Measurements from ENCODE around the gene EFEMP2. TPM values are rescaled to one million over a fixed set of nuclear protein-coding genes. Genes with fewer than 3 reads are reported as not detected.

The EFEMP2 gene
- total RNA-seq, 3 donors from 2014 or later (not counting 1 experiment from before 2014, with no cell fraction given) = 6.1 to 13.0 (median 9.8) TPM

DNA sequence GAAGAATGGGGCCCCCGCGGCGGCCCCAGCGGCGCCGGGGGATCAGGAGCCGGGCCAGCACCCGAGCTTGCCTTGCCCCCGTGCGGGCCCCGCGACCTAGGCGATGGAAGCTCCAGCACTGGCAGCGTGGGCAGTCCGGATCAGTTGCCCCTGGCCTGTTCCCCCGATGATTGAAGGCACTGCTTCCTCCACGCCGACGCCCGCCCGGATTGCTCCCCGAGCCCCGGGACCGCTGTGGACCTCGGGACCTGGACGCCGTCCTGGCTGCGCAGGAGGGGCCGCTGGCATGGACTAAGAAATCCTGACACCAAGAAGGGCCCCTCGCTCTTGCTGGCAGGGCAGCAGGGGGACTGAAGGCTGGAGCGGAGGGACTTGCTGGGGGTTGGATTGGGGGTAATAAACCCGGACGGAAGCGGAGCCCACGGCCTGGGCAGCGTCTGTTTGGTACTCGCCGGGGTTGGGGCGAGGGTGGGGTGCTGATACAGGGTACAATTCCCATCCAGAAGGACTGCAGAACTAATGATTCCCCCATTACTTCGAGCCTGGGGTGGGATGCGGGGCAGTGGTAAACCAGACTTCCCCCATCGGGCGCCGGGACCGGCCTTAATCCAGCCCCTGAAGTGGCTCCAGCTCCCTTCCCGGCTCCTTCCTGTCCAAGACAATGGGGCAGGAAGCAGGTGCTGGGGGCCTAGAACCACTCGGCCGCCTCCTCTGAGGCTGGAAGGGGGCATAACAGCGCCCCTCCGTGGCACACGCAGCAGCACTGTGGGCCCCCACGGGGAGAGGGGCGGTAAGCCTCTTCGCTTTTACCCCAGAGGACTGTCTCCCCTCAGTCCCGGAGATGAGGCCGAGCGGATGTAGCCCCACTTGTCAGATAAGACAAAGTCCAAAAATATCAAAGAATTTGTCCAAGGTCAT is 18.9 kb upstream of the EFEMP2 start:
- Histone ChIP-seq H3K4me3 (ENCODE audit: low read length) (peak overlapping the region; percentile 53), H3K27ac (ENCODE audit: low read length) (peak overlapping the region; percentile 59), H3K9me3 (ENCODE audit: control insufficient read depth, insufficient read depth, low read length) (no peaks in the 10 kb centered on the region), H3K27me3 (ENCODE audit: control insufficient read depth, insufficient read depth, low read length) (no peaks in the 10 kb centered on the region), H3K36me3 (ENCODE audit: control insufficient read depth, insufficient read depth, low read length) (peaks cover under 1% of the 10 kb centered on the region), H3K4me1 (ENCODE audit: control insufficient read depth, insufficient read depth, low read length) (peaks cover 68% of the 10 kb centered on the region)
- H3K27ac Mint-ChIP-seq = peak overlapping the region; percentile 88 to 96
- peak overlapping the region; percentile 88 for H3K4me3 Mint-ChIP-seq
- no peaks in the 10 kb centered on the region for H3K27me3 Mint-ChIP-seq (ENCODE audit: low read depth in 2 of 2)
- no peaks in the 10 kb centered on the region for H3K9me3 Mint-ChIP-seq
- H3K36me3 Mint-ChIP-seq = no peaks in the 10 kb centered on the region
- no peak for ATAC-seq
- peak in 1 of 2 donors; percentile 58 for DNase-seq
- TF ChIP-seq, protein P1, sequence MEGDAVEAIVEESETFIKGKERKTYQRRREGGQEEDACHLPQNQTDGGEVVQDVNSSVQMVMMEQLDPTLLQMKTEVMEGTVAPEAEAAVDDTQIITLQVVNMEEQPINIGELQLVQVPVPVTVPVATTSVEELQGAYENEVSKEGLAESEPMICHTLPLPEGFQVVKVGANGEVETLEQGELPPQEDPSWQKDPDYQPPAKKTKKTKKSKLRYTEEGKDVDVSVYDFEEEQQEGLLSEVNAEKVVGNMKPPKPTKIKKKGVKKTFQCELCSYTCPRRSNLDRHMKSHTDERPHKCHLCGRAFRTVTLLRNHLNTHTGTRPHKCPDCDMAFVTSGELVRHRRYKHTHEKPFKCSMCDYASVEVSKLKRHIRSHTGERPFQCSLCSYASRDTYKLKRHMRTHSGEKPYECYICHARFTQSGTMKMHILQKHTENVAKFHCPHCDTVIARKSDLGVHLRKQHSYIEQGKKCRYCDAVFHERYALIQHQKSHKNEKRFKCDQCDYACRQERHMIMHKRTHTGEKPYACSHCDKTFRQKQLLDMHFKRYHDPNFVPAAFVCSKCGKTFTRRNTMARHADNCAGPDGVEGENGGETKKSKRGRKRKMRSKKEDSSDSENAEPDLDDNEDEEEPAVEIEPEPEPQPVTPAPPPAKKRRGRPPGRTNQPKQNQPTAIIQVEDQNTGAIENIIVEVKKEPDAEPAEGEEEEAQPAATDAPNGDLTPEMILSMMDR (IDR thresholded peaks at IDR 0.05) = no peak
- intact Hi-C loops (cut with micrococcal nuclease) = loop anchor here (2.0 to 5.0 kb wide), 2 partner anchors 27 to 71 kb away; partner anchors contain the start of genes C11orf68, DRAP1 and SART1
- under 1% methylated on average over 57 of the region's 57 CpGs for WGBS (ENCODE audit: insufficient coverage)
- peaks cover 55 to 60% of the 10 kb centered on the region in 2 donors for H3K4me1 Mint-ChIP-seq

DNA sequence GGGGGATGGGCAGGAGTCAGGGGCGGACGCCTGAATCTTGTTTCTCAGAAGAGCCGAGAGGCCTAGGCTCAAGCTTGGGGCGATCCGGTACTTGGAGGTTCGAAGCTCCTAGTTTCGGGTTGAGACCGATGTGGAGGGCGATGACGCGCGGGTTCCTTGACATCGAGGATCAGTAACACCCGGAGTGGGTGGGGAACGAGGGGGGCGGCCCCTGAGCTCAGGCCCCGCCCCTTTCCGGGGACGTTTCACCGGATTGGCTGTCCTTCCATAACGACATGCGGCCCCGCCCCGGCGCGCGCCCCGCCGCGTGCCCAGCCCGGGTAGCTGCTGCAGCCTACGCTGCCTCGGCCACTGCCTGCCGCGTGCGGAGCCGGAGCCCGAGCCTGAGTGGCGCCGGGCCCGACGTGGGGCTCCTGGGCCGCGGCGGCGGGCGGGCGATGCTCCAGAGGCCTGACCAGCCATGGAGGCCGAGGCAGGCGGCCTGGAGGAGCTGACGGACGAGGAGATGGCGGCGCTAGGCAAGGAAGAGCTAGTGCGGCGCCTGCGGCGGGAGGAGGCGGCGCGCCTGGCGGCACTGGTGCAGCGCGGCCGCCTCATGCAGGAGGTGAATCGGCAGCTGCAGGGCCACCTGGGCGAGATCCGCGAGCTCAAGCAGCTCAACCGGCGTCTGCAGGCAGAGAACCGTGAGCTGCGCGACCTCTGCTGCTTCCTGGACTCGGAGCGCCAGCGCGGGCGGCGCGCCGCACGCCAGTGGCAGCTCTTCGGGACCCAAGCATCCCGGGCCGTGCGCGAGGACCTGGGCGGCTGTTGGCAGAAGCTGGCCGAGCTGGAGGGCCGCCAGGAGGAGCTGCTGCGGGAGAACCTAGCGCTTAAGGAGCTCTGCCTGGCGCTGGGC is 18.0 kb upstream of the EFEMP2 start, which contains the start of gene CCDC85B:
Gene CCDC85B (plus strand): TSS at position 350 of the 895 bp plus-strand sequence. CDS start 111 bp downstream, at position 461.
- DNase-seq (peak; percentile 98 to 99), ATAC-seq (peak; percentile 74 to 90 (median 78))
- Histone ChIP-seq H3K36me3 (ENCODE audit: control insufficient read depth, insufficient read depth, low read length) (peaks cover 3% of the 10 kb centered on the region), H3K9me3 (ENCODE audit: control insufficient read depth, insufficient read depth, low read length) (no peaks in the 10 kb centered on the region), H3K27me3 (ENCODE audit: control insufficient read depth, insufficient read depth, low read length) (no peaks in the 10 kb centered on the region), H3K27ac (ENCODE audit: low read length) (peak within 1 kb of the TSS; percentile 97), H3K4me3 (ENCODE audit: low read length) (peak within 1 kb of the TSS; percentile 53), H3K4me1 (ENCODE audit: control insufficient read depth, insufficient read depth, low read length) (peaks cover 68% of the 10 kb centered on the region)
- peak within 1 kb of the TSS; percentile 88 to 96 for H3K27ac Mint-ChIP-seq
- H3K4me3 Mint-ChIP-seq = peak within 1 kb of the TSS; percentile 88
- H3K9me3 Mint-ChIP-seq = no peaks in the 10 kb centered on the region
- peaks cover 57 to 62% of the 10 kb centered on the region in 2 donors for H3K4me1 Mint-ChIP-seq
- intact Hi-C loops (cut with micrococcal nuclease) = loop anchor here (1.0 to 5.0 kb wide), 3 partner anchors 10 to 72 kb away; partner anchors contain the start of genes C11orf68, DRAP1, FOSL1 and SART1
- WGBS (ENCODE audit: insufficient coverage) = under 1% methylated on average over 94 of the region's 94 CpGs
- TF ChIP-seq, protein P1 (IDR thresholded peaks at IDR 0.05) = no peak
- no peaks in the 10 kb centered on the region for H3K27me3 Mint-ChIP-seq (ENCODE audit: low read depth in 2 of 2)
- H3K36me3 Mint-ChIP-seq = no peaks in the 10 kb centered on the region

DNA sequence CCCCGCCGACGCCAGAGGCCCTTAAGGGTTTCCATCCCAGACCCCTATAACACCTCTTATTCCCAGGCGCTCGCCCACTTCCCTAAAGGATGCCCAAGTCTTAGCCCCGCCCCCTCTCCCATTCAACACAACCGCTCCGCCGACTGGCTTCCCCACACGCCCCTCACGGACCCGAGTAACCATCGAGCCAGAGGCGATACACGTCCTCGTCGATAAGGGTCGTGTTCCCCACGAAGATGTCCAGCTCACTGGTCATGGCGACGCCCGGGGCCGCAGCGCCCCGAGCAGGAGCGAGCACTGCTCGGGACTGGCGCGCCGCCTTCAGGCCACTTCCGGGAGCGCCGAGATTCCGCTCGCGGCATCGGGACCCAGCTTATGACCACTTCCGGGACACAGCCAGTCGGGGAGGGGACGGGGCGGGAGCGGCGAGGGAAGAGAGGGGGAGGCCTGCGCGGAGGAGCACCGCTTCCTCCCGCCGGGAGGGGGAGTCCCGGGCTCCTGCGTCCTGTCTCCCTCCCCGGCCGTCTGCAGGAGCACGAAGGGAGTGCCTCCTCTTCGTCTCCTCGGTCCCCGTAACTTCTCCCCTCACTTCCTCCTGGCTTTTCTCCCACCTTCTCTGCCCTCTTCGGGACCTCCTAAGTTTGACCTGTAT is 15.7 kb upstream of the EFEMP2 start, which contains the start of gene FIBP:
Gene FIBP (minus strand): TSS at position 309 of the 652 bp plus-strand sequence. CDS start 53 bp downstream, at position 256.
- Histone ChIP-seq H3K27me3 (ENCODE audit: control insufficient read depth, insufficient read depth, low read length) (no peaks in the 10 kb centered on the region), H3K36me3 (ENCODE audit: control insufficient read depth, insufficient read depth, low read length) (peaks cover 16% of the 10 kb centered on the region), H3K9me3 (ENCODE audit: control insufficient read depth, insufficient read depth, low read length) (no peaks in the 10 kb centered on the region), H3K27ac (ENCODE audit: low read length) (peak within 1 kb of the TSS; percentile 97), H3K4me1 (ENCODE audit: control insufficient read depth, insufficient read depth, low read length) (peaks cover 72% of the 10 kb centered on the region), H3K4me3 (ENCODE audit: low read length) (peak within 1 kb of the TSS; percentile 72)
- H3K36me3 Mint-ChIP-seq = no peaks in the 10 kb centered on the region
- H3K27me3 Mint-ChIP-seq (ENCODE audit: low read depth in 2 of 2) = no peaks in the 10 kb centered on the region
- peak within 1 kb of the TSS; percentile 88 to 96 for H3K27ac Mint-ChIP-seq
- intact Hi-C loops (cut with micrococcal nuclease) = no loop called here
- under 1% methylated on average over 57 of the region's 57 CpGs for WGBS (ENCODE audit: insufficient coverage)
- H3K4me3 Mint-ChIP-seq = peak within 1 kb of the TSS; percentile 88
- TF ChIP-seq, protein P1 (IDR thresholded peaks at IDR 0.05) = peak; percentile 90
- H3K9me3 Mint-ChIP-seq = no peaks in the 10 kb centered on the region
- H3K4me1 Mint-ChIP-seq = peaks cover 60 to 68% of the 10 kb centered on the region in 2 donors
- DNase-seq (peak; percentile 88 to 97), ATAC-seq (peak; percentile 60 to 79 (median 64))

All from natural killer cell (primary cell).